ENCODE measurements around the gene SYT10. TPM values are rescaled to one million over a fixed set of nuclear protein-coding genes. Genes with fewer than 3 reads are reported as not detected.

The SYT10 gene
- total RNA-seq, 1 donor from 2014 or later, result 1.2 TPM

- H3K27me3 Mint-ChIP-seq (ENCODE audit: insufficient read depth, low read depth), result peaks cover 10% of the 10 kb centered on the region
- no peak overlapping the region for H3K4me3 ChIP-seq
- no peak overlapping the region for H3K4me3 Mint-ChIP-seq
Observed at GRCh38 chr12:33432992-33433391, 6.6 kb downstream of the SYT10 start.

GRCh38 chr12:33431648-33432047 lies 8.0 kb downstream of the SYT10 start:
- Mint-ChIP-seq H3K4me3 (no peak overlapping the region), H3K9me3 (no peaks in the 10 kb centered on the region), H3K27ac (no peak overlapping the region), H3K36me3 (no peaks in the 10 kb centered on the region), H3K4me1 (no peaks in the 10 kb centered on the region), H3K27me3 (ENCODE audit: insufficient read depth, low read depth) (peaks cover 1% of the 10 kb centered on the region)
- Histone ChIP-seq H3K4me1 (no peaks in the 10 kb centered on the region), H3K36me3 (no peaks in the 10 kb centered on the region), H3K9ac (no peak overlapping the region), H3K4me2 (no peak overlapping the region), H3K27me3 (peaks cover 7% of the 10 kb centered on the region), H3K79me2 (ENCODE audit: low read depth) (no peaks in the 10 kb centered on the region), H3K27ac (no peak overlapping the region), H3F3A (ENCODE audit: low read depth) (no peaks in the 10 kb centered on the region), H3K9me3 (ENCODE audit: low read depth) (no peaks in the 10 kb centered on the region), H2AFZ (replicated peaks) (no peak overlapping the region), H3K4me3 (no peak overlapping the region), H4K20me1 (ENCODE audit: low read depth) (no peaks in the 10 kb centered on the region)
- no peak for DNase-seq (ENCODE audit: low spot score)
- TF ChIP-seq EZH2phosphoT487 (IDR thresholded peaks at IDR 0.05) (no peak), EZH2 (IDR thresholded peaks at IDR 0.05) (no peak)
- TF ChIP-seq, protein P1, sequence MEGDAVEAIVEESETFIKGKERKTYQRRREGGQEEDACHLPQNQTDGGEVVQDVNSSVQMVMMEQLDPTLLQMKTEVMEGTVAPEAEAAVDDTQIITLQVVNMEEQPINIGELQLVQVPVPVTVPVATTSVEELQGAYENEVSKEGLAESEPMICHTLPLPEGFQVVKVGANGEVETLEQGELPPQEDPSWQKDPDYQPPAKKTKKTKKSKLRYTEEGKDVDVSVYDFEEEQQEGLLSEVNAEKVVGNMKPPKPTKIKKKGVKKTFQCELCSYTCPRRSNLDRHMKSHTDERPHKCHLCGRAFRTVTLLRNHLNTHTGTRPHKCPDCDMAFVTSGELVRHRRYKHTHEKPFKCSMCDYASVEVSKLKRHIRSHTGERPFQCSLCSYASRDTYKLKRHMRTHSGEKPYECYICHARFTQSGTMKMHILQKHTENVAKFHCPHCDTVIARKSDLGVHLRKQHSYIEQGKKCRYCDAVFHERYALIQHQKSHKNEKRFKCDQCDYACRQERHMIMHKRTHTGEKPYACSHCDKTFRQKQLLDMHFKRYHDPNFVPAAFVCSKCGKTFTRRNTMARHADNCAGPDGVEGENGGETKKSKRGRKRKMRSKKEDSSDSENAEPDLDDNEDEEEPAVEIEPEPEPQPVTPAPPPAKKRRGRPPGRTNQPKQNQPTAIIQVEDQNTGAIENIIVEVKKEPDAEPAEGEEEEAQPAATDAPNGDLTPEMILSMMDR (IDR thresholded peaks at IDR 0.05), result no peak

More at GRCh38 chr12:33432992-33433391, 6.6 kb downstream of the SYT10 start:
- no peak for DNase-seq (ENCODE audit: low spot score)
- Histone ChIP-seq H3K9ac (no peak overlapping the region), H3F3A (ENCODE audit: low read depth) (no peaks in the 10 kb centered on the region), H2AFZ (replicated peaks) (no peak overlapping the region), H3K79me2 (ENCODE audit: low read depth) (no peaks in the 10 kb centered on the region), H3K9me3 (ENCODE audit: low read depth) (no peaks in the 10 kb centered on the region), H3K27me3 (peaks cover 20% of the 10 kb centered on the region), H3K4me2 (no peak overlapping the region), H3K4me1 (no peaks in the 10 kb centered on the region), H4K20me1 (ENCODE audit: low read depth) (no peaks in the 10 kb centered on the region), H3K36me3 (no peaks in the 10 kb centered on the region), H3K27ac (no peak overlapping the region)
- Mint-ChIP-seq H3K4me1 (no peaks in the 10 kb centered on the region), H3K9me3 (no peaks in the 10 kb centered on the region), H3K27ac (no peak overlapping the region), H3K36me3 (no peaks in the 10 kb centered on the region)
- TF ChIP-seq, protein P1 (IDR thresholded peaks at IDR 0.05), result no peak
- TF ChIP-seq EZH2 (IDR thresholded peaks at IDR 0.05) (no peak), EZH2phosphoT487 (IDR thresholded peaks at IDR 0.05) (no peak)

GRCh38 chr12:33429468-33429867 lies 10.2 kb downstream of the SYT10 start:
- Mint-ChIP-seq H3K9me3 (no peaks in the 10 kb centered on the region), H3K27me3 (ENCODE audit: insufficient read depth, low read depth) (no peaks in the 10 kb centered on the region), H3K4me1 (no peaks in the 10 kb centered on the region), H3K36me3 (no peaks in the 10 kb centered on the region), H3K4me3 (no peak overlapping the region), H3K27ac (no peak overlapping the region)
- Histone ChIP-seq H4K20me1 (ENCODE audit: low read depth) (no peaks in the 10 kb centered on the region), H3K4me1 (no peaks in the 10 kb centered on the region), H3K27ac (no peak overlapping the region), H3K4me2 (no peak overlapping the region), H2AFZ (replicated peaks) (no peak overlapping the region), H3F3A (ENCODE audit: low read depth) (no peaks in the 10 kb centered on the region), H3K9me3 (ENCODE audit: low read depth) (no peaks in the 10 kb centered on the region), H3K36me3 (no peaks in the 10 kb centered on the region), H3K4me3 (no peak overlapping the region), H3K79me2 (ENCODE audit: low read depth) (no peaks in the 10 kb centered on the region), H3K9ac (no peak overlapping the region), H3K27me3 (no peaks in the 10 kb centered on the region)
- TF ChIP-seq EZH2 (IDR thresholded peaks at IDR 0.05) (no peak), EZH2phosphoT487 (IDR thresholded peaks at IDR 0.05) (no peak)
- TF ChIP-seq, protein P1 (IDR thresholded peaks at IDR 0.05), result no peak
- DNase-seq (ENCODE audit: low spot score), result no peak
